ENCODE measurements around the gene FBL.
"Not testable (repeated sequence)": the region's sequence is repeated elsewhere in the genome, so short reads cannot be mapped to it uniquely, and the experiment has no call there.

FBL gene

GRCh38 chr19:39824143-39825092 lies 21.8 kb downstream of the FBL start:
- peak; percentile 93 for DNase-seq (ENCODE audit: low read depth)

DNA sequence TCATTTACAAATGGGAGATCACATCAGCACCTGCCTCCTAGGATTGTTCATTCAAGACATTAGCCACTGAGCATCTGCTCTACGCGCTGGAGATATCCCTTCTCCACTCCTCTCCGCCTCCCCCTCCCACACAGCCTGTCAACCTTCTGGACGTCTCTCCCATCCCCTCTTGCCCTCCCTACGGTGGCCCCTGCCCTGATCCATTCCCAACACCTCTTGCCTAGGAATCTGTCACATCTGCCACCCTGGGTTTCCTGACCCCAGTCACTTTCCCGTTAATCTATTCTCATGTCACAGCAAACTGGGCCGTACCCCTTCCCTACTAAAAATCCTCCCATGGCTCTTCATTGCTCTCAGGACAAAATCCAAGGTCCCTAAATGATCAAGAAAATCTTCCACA lies 22.5 kb downstream of the FBL start:
- DNase-seq (ENCODE audit: low read depth): no peak

GRCh38 chr19:39820696-39821095 lies 25.5 kb downstream of the FBL start:
- DNase-seq (ENCODE audit: low read depth): no peak

DNA sequence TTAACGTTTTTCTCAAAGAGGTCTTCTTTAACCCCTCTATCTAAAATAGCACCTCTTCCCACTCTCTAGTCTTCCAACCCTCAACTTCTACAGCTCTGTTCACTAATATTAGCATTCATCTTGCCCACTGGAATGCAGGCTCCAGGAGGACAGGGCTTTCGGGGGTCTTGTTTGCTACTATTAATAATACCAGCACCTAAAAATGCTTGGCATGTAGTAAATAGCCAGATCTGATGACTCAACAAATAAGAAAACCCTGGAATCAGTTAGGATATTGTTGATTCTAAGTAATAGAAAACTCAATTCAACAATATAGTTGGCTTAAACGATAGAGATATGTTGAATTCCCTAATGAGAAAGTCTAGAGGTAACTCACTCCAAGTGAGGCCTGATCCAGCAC lies 26.4 kb downstream of the FBL start:
- DNase-seq (ENCODE audit: low read depth): no peak

GRCh38 chr19:39818626-39819097 lies 27.5 kb downstream of the FBL start:
- no peak for DNase-seq (ENCODE audit: low read depth)

DNA sequence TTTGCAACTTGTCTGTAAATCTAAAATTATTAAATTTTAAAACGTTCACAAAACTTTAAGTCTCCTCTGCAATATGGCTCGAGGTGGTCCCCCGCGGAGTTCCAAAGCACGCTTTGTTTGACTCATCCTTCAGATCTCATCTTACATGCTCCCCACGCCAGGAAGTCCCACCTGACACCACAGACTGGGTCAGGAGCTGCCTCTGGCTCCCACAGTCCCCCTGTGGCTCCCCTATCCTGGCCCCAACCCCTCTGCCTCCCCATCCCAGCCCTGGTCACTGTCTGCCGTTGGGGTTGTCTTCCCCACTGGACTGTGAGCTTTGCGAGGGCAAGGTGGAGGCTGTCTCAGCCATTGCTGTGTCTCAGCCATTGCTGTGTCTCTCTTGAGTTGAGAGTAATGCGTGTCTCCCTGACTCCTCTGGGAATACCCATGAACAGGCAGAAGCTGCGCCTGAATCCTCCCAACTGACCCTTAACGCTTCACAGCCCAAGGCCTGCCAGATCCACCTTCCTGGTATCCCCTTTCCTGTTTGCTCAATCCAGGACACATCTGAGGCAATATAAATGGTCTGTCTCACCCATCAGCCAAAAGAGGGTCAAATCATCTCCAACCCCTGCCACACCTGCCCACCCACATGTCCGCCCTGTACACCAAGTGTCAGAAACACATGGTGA lies 28.2 kb downstream of the FBL start:
- no peak for DNase-seq (ENCODE audit: low read depth)

DNA sequence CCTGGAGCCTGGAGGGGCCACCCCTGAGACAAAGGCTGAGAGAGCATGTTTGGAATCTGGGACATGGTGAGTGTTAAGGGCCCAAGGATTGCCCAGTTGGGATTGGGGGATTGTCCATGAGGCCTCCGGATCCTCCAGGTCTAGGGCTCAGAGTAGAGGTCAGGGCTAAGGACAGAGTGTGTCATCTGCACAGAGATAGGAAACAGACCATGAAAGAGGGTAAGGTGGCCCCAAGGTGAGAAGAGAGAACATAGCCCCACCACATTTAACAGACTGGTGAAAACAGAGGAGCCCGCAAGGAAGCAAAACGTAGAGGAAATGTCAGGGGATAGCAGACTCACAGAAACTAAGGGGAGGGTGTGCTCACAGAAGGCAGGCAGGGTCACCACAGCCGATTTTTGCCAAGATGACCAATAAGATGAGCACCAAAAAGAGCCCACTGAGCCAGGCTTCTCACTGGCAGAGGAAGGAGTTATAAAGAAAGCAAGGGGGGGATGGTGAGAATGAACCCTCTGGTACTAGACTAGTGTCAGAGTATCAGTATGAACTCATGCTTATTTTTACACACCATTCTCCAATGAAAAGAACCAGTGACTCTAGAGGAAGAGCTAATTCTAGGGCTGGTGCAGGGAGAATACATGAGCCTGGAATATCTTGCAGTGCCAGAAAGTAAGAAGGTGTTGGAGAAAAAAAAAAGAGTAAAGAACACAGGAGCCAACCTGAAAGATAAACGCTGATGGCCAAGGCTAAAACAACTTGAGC lies 29.7 kb downstream of the FBL start:
- no peak for DNase-seq (ENCODE audit: low read depth)

DNA sequence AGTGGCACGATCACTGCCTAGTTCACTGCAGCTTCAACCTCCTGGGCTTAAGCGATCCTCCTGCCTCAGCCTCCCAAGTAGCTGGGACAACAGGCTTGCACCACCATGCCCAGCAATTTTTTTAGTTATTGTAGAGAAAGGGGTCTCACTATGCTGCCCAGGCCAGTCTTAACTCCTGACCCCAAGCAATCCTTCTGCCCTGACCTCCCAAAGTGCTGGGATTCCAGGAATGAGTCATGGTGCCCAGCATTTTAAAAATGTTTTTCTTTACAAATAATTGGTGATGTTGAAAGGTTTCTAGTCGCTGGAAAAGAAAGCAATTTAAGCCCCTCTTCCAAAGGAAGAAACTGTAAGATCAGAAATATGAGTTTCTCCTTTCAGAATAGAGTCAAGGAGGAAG lies 31.6 kb downstream of the FBL start:
- peak; percentile 14 for DNase-seq (ENCODE audit: low read depth)

DNA sequence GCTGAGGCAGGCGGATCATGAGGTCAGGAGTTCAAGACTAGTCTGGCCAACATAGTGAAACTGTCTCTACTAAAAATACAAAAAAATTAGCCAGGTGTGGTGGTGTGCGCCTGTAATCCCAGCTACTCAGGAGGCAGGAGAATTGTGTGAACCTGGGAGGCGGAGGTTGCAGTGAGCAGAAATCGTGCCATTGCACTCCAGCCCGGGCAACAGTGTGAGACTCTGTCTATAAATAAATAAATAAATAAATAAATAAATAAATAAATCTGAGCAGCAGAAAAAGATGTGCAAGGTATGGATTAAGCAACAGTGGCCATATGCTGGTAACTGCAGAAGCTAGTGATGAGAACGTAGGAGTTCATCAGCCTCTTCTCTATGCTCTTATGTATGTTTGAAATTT lies 32.1 kb downstream of the FBL start:
- not testable (repeated sequence) for DNase-seq (ENCODE audit: low read depth)

GRCh38 chr19:39813264-39813993 lies 32.8 kb downstream of the FBL start:
- DNase-seq (ENCODE audit: low read depth): no peak

GRCh38 chr19:39811064-39811463 lies 35.1 kb downstream of the FBL start:
- no peak for DNase-seq (ENCODE audit: low read depth)

DNA sequence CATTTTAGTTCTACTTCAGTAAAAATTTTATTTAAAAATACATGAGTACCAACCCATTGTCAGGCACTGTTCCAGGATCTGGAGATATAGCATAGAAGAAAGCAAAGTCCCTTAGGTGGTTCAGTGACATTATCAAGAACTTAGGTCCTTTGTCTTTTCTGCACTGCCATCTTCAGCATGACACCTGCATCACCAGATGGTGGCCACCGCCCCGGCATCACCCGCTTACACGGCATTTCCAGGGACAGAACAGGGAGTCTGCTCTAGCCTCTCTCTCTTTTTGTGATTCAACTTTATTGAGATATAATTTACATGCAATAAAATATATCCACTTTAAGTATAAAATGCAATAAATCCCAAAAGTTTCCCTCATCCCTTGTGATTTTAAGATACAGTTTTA lies 35.8 kb downstream of the FBL start:
- DNase-seq (ENCODE audit: low read depth): no peak

GRCh38 chr19:39809368-39809767 lies 36.8 kb downstream of the FBL start:
- DNase-seq (ENCODE audit: low read depth): no peak

DNA sequence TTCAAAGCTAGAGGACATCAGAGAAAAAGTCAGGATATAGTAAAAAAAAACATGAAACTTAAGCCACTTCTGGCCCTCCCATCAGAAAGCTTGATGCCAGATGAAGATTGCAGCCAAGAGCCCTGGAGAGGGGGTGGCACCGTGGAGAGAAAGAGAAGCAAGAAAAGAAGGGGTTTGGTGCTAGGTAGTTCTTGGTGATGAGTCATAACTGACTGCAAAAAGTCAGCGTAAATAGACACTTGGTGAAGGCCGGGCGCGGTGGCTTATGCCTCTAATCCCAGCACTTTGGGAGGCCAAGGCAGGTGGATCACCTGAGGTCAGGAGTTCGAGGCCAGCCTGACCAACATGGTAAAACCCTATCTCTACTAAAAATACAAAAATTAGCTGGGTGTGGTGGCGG lies 37.5 kb downstream of the FBL start:
- DNase-seq (ENCODE audit: low read depth): not testable (repeated sequence)

GRCh38 chr19:39807846-39808364 lies 38.3 kb downstream of the FBL start:
- no peak for DNase-seq (ENCODE audit: low read depth)

DNA sequence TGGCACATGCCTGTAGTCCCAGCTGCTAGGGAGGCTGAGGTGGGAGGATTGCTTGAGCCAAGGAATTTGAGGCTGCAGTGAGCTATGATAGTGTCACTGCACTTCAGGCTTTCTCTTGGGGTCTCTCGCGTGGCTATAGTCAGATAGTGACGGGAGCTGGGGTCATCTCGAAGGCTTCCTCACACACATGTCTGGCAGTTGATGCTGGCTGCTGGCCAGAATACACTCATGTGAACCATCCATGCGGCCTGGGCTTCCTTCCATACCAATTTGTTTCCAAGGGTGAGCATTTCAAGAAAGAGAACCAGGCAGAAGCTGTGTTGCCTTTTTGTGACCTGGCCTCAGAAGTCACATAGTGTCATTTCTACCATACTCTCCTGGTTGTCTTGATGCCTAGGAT lies 41.1 kb downstream of the FBL start:
- DNase-seq (ENCODE audit: low read depth): no peak

- DNase-seq (ENCODE audit: low read depth): no peak
Observed at GRCh38 chr19:39802958-39803357, 43.2 kb downstream of the FBL start.

- DNase-seq (ENCODE audit: low read depth): no peak
Observed at GRCh38 chr19:39797083-39797482, 49.1 kb downstream of the FBL start.

DNA sequence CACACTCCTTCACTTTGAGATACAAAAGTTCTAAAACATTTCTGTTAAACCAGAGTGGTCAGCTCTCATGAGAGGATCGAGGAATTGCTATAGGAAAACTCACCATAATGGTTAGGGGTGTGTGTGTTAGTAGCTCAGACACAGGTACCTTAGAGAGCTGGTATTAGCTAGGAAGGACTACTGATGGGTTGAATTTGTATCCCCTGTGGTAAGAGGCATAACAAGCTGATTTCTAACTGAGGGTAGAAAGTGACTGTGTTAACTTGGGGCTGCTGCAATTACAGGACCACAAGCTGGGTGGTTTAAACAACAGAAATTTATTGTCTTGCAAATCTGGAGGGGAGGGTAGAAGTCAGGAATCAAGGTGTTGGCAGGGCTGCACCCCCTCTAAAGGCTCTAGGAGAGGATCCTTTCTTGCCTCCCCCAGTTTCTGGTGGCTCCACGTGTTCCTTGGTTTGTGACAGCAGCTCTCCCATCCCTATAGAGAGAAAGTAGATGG lies 50.1 kb downstream of the FBL start:
- DNase-seq (ENCODE audit: low read depth): no peak

DNA sequence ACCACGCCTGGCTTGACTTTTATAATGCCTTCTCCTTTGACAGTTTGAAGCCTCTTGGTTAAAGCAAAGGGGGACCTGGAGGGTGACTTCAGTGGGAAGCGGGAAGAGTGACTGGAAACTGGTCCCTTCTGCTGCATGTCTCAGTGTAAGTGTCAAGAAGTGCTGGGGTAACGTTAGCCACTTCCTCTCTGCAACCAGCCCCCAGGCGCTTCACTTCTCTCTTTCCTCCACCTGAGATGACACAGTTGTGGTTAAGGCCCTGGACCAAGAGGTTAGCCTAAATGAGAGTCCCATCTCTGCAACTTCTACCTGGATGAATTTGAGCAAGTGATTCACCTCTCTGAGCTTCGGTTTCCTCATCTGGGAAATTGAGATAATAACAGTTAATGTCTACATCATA lies 51.2 kb downstream of the FBL start:
- no peak for DNase-seq (ENCODE audit: low read depth)

DNA sequence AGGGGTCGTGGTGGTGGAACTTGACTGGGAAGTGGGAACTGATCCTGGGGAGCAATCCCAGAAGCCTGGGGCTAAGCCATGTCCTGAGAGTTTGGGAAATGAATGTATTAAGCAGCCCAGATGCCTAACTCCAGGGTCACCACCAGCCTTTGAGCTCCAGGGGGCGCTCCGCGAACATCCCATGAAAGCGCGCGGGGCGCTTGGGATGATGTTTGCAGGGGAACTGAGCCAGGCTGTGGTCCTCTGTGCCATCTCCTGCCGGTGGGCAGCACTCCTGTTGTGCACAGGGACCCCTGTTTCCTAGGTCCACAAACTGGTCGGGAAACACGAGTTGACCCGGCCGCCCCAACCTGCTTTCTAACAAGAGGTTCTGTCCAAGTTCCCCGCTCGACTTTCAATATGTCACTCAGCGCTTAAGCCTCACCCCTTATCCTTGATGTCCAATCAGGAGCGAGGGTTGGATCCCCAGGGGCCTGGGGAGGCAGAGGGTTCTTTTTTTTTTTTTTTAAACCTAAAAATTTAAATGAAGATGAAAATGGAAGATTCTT lies 53.1 kb downstream of the FBL start:
- peak; percentile 61 for DNase-seq (ENCODE audit: low read depth)
